DMS153 treated with DMSO at 0.1 percent for 48 hours (cell line): Measurements from ENCODE around the gene RPTOR.
"Not testable (repeated sequence)": the region's sequence is repeated elsewhere in the genome, so short reads cannot be mapped to it uniquely, and the experiment has no call there.

Experiments
- DNase-seq: peaks from one replicate; lab custom pipeline; 2025; ENCODE audit not compliant: unreplicated experiment; lab: John Stamatoyannopoulos, UW

The RPTOR gene

GRCh38 chr17:80795090-80795580 lies 250.5 kb downstream of the RPTOR start:
- no peak for DNase-seq

GRCh38 chr17:80795754-80796153 lies 251.1 kb downstream of the RPTOR start:
- DNase-seq, result no peak

- no peak for DNase-seq
Measured at GRCh38 chr17:80796430-80796861, 251.8 kb downstream of the RPTOR start.

- not testable (repeated sequence) for DNase-seq
Measured at GRCh38 chr17:80797222-80797621, 252.6 kb downstream of the RPTOR start.

GRCh38 chr17:80797741-80798594 lies 253.3 kb downstream of the RPTOR start:
- DNase-seq, result no peak

- no peak for DNase-seq
Measured at GRCh38 chr17:80798595-80799537, 254.2 kb downstream of the RPTOR start.

GRCh38 chr17:80799538-80800480 lies 255.2 kb downstream of the RPTOR start:
- DNase-seq, result peak; percentile 76

GRCh38 chr17:80800481-80801391 lies 256.1 kb downstream of the RPTOR start:
- DNase-seq, result peak; percentile 33

- DNase-seq, result no peak
Measured at GRCh38 chr17:80802626-80803450, 258.2 kb downstream of the RPTOR start.

GRCh38 chr17:80803451-80804428 lies 259.1 kb downstream of the RPTOR start:
- no peak for DNase-seq

- no peak for DNase-seq
Measured at GRCh38 chr17:80804466-80804865, 259.8 kb downstream of the RPTOR start.

GRCh38 chr17:80805032-80805751 lies 260.6 kb downstream of the RPTOR start:
- no peak for DNase-seq

GRCh38 chr17:80807014-80807413 lies 262.4 kb downstream of the RPTOR start:
- no peak for DNase-seq

GRCh38 chr17:80807882-80808281 lies 263.2 kb downstream of the RPTOR start:
- DNase-seq, result no peak

GRCh38 chr17:80811181-80812105 lies 266.8 kb downstream of the RPTOR start:
- DNase-seq, result no peak
